Stimulated activated CD8-positive, alpha-beta memory T cell treated with anti-CD3 and anti-CD28 coated beads, Interleukin-4, amount 100 ng/mL, for 4 hours (primary cell): Measurements from ENCODE around the gene TRAF7.
"Not testable (repeated sequence)": the region's sequence is repeated elsewhere in the genome, so short reads cannot be mapped to it uniquely, and the experiment has no call there.

Experiments used
- DNase-seq, 2 donors: peaks; one replicate each; pipeline ENCODE4 v3.0.0-alpha.2; 2020; ENCODE audit warnings: low read depth in 2 of 2, low spot score in 1 of 2

The TRAF7 gene

DNA sequence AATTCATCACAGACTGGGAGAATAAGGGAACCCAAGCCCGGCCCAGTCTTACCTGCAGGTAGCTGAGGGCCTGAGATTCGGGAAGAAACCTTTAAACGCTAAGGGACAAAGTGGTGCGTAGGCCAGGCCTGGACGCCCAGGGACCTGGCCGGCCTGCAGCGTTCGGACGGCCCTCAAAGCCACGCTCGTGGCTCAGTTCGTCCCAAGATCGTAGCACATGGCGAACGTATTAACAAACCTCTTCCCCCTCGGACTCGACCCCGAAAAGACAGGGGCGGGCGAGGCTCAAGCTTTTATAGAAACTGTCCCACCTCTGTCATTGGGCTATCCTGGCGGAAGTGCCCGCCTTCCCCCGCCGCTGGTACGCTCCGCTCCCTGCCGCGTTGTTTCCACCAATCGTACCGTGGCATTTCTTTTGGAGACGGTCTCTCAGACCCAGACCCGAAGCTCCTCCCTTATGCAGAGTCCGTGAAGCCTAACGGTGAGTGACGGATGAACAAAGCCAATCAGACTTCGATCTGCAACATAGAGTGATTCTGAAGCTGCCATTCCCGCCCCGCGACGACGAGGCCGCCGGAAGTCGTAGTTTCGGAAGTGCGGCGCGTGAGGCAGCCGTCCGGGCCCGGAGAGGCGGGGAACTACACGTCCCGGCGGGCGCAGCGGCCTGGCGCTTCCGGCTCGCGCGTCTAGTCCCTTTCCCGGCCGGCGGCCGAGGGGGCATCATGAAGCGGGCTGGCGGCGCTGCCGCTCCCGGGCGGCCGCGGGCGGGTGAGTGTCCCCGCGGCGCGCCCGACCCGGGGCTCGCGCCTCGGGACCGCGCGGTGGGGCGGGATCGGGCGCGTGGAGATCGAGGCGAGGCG lies at the start of gene TRAF7:
Gene TRAF7 (plus strand): TSS at position 692 of the 860 bp plus-strand sequence. CDS start 8,139 bp downstream, outside the sequence.
- DNase-seq: peak; percentile 89 to 93

DNA sequence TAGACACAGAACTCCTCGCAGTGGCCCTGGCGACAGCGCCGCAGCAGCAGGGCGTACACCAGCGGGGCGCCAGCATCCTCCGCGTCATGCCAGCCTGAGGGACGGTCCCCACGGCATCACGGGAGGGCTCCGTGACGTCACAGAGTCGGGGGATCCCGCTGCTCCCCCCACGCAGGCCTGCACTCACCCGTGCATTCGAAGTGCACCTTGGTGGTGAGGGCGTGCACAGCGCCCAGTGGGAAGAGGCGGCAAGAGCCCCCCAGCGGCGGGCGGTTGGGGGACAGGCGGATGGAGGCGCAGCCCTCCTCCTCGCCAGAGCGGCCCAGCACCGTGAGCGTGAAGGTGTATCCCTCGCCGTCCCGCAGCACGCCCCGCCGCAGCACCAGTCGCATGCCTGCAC lies 49.4 kb upstream of the TRAF7 start:
- not testable (repeated sequence) for DNase-seq

- DNase-seq: not testable (repeated sequence)
Observed at GRCh38 chr16:2107121-2107790, 48.3 kb upstream of the TRAF7 start.

DNA sequence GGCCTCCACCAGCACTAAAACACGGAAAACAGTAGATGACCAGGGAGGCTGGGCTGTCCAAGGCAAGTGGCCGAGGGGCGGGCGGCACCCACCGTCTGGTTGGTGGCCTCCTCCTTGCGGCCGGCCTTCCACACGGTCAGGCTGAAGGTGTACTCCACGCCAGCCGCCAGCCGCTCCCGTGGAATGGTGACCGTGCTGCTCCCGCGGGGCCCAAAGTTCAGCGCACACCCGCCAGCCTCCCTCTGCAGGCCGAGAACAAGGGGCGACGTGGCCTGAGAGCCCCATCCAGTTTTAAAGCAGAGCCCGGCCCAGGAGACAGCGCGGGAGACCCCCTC lies 47.8 kb upstream of the TRAF7 start:
- DNase-seq: not testable (repeated sequence)

- DNase-seq: not testable (repeated sequence)
Observed at GRCh38 chr16:2108446-2109270, 46.9 kb upstream of the TRAF7 start.

- not testable (repeated sequence) for DNase-seq
Observed at GRCh38 chr16:2109271-2109580, 46.4 kb upstream of the TRAF7 start.

DNA sequence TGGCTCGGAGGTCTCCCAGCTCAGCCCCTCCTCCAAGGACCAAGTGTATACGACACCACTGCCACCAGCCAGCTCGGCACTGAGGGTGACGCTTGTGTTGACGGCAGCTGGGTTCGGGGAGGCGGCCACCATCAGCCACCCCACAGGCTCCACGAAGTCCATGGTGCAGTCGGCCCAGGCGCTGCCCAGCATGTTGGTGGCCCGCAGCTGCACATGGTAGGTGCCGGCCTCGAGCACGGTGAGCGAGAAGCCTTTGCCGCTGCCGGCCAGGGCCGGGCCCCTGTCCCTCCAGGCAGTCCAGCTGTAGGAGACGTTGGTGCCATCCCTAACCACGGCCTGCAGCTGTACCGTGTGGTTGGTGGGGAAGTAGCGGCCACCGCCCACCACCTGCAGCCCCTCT lies 45.7 kb upstream of the TRAF7 start:
- not testable (repeated sequence) for DNase-seq

GRCh38 chr16:2110332-2111008 lies 45.1 kb upstream of the TRAF7 start:
- DNase-seq: not testable (repeated sequence)

DNA sequence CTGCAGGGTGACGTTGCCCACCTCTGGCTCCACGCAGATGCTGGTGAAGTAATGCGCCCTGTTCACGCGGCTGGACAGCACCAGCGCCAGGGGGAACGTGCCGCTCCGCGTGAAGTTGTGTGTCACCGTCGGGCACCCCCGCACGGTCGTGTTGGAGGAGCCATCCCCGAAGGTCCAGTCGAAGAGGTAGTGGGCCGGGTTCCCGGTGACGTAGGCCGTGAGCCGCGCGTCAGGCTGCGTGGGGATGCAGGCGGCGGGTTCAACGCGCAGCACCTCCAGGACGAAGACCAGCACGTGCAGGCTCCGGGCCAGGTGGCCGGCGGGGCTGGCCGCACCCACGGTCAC lies 44.6 kb upstream of the TRAF7 start:
- DNase-seq: not testable (repeated sequence)

- DNase-seq: not testable (repeated sequence)
Observed at GRCh38 chr16:2111412-2112335, 43.9 kb upstream of the TRAF7 start.

GRCh38 chr16:2112539-2113106 lies 43.0 kb upstream of the TRAF7 start:
- DNase-seq: not testable (repeated sequence)

GRCh38 chr16:2114225-2114624 lies 41.4 kb upstream of the TRAF7 start:
- DNase-seq: not testable (repeated sequence)

DNA sequence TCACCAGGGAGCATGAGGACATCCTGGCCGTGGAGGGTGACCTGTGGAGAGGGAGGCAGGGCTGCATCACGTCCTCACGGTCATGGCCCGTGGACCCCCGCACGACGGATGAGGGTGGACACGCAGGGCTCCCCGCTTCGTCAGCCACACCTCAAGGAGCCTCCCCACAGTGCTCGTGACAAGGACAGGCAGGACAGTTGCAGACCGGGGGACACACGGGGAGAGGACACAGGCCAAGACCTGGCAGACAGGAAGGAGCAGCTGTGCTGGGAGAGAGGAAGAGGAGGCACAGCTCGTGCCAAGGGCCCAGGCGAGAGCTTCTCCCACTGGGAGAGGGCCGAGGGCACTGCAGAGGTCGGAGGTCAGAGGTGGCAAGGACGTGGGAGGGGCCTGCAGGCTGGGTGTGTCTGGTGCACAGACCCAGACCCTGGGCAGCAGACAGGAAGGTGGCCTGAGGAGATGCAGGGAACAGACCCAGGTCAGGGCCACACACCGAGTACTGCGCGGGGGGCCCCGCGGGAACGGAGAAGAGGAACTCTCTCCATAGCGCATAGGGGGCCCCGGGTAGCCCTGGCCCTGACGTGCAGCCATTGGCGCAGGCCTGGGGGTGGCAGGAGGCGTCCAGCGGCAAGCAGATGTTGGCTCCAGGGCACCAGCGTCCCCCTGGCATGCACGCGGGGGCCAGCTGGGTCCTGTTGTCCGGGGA lies 40.5 kb upstream of the TRAF7 start:
- DNase-seq: not testable (repeated sequence)

- DNase-seq: no peak
Observed at GRCh38 chr16:2115591-2115973, 40.0 kb upstream of the TRAF7 start.

GRCh38 chr16:2116428-2116827 lies 39.2 kb upstream of the TRAF7 start:
- DNase-seq: not testable (repeated sequence)

DNA sequence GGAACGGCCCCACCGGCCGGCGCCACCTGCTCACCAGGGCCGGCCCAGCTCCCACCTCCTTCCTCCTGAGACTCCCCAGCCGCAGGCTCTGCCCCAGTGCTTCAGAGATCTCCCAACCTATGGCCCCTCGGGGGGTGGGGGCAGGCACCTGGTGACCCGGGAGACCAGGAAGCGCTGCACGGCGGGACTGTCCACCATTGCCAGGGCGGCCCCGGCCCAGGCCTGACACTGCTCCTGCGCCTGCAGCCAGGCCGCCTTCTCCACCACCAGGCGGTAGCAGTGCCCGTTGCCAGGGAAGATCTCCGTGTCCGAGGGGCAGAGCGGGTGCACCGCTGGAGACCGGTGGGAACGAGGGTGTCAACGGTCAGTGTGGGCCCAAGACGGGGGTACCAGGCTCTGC lies 38.2 kb upstream of the TRAF7 start:
- not testable (repeated sequence) for DNase-seq

DNA sequence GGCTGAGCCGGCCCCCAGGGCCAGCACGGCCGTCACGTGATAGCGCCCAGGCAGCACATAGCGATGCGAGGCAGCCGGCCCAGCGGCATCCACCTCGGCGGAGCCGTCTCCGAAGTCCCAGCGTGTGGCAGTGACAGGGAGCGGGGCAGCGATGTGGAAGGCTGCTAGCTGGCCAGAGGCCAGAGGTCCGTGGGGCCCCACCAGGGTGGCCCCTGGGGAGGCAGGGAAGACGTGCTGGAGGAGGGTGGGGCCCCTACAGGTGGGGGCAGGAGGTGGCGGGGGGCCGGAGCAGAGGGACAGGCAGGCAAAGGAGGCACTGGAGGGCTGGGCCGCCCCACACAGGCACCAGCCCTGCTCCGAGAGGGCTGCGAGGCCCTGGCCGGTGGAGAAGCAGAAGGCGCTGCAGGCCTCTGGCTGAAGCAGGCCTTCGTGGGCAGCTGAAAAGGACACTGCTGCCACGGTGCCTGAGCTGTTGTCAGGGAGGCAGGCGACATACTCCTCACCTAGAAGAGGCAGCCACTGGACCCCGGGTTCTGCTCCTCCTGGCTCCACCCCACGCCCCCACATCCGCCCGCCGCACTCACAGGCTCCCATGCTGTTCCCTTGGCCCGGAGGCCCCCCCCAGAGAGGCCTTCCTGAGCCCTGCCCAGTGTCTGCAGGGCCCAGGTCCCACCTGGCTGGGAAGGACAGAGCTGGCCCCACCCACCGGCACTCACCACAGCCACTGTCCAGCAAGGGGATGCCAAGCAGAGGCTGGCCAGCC lies 37.4 kb upstream of the TRAF7 start:
- DNase-seq: not testable (repeated sequence)

DNA sequence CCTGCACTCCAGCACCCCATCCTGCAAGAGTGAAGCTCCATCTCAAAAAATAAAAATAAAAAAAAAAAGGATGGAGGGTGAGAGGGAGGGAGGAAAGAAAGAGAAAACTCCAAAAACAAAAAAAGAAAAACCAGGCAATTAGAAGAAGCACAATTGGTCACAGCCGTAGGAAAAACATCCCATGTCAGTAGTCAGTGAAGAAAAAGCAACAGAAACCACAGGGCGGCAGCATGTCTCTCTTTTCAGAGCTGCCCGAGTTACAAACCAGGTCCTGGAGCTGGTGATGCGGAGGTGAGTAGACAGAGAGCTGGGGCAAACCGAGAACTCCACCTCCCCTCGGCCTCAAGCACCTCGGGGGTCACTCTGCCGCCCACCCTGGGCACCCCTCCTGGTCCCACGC lies 34.3 kb upstream of the TRAF7 start:
- not testable (repeated sequence) for DNase-seq
